GM12801 (cell line): Measurements from ENCODE around the gene MLF1.

Experiments
- CTCF ChIP-seq: IDR thresholded peaks from one replicate; pipeline ENCODE4 v1.5.1; 2011; ENCODE audit warnings: control low read depth; ENCODE audit not compliant: insufficient read length; ENCODE audit errors: extremely low read depth

The MLF1 gene

GRCh38 chr3:158565076-158565475, 5.9 kb upstream of the MLF1 start:
- no peak for TF ChIP-seq CTCF

DNA sequence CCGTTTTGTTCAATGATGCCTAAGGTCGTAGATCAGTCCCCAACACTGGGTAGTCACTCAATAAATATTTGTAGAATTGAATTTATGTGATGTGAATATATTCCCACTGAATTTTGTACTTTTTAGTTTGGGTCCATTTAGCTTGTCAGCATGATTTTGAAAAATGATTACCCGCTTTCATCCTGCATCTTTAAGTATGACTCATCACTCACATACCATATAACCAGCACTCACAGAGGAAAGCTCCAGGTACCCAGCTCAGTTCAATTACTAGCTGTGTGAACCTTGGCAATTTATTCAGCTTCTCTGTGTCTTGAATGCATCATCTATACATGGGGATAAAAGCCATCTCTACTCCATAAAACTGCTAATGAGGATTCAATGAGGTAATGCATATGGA, 2.2 kb upstream of the MLF1 start:
- TF ChIP-seq CTCF: no peak

DNA sequence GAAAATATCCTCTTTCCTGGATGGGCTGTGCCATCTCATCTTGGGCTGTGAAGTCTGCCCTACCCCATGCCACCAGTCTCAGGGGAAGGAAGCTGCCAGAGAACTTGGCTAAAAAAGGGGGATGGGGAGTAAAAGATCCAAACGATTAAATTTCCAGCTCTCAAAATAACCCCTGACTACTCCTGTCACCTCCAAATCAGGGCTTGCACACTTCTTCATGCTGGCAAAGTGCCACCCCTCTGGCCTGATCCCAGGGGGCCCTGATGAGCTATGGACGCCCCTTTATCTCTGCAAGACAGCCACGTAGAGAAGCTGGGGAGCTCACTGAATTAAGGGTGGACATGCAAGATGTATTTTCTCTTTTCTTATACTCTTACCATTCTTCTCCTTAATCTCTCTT, 1.2 kb upstream of the MLF1 start:
- TF ChIP-seq CTCF: no peak

DNA sequence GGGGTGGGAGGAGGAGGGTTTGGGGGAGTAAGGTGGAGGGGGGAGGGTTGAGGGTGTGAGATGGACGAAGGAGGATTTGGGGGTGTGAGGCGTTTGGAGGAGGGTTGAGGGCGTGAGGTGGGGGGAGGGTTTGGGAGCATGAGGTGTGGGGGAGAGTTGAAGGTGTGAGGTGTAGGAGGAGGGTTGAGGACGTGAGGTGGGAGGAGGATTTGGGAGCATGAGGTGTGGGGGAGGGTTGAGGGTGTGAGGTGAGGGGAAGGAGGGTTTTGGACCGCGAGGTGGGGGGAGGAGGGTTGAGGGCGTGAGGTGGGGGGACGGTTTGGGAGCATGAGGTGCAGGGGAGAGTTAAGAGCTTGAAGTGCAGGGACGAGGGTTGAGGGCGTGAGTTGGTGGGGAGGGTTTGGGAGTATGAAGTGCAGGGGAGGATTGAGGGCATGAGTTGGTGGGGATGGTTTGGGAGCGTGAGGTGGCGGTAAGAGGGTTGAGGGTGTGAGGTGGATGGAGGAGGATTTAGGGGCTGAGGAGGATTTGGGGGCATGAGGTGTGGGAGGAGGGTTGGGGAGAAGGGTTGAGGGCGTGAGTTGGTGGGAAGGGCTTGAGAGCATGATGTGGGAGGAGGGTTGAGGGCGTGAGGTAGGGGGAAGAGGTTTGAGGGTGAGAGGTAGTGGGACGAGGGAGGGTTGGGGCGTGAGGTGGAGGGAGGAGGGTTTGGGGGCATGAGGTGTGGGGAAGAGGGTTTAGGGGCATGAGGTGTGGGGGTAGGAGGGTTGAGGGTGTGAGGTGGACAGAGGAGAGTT, 1.2 kb downstream of the MLF1 start:
- TF ChIP-seq CTCF: no peak

- no peak for TF ChIP-seq CTCF
These were observed 1.7 kb downstream of the MLF1 start for GRCh38 chr3:158572766-158573060.

- no peak for TF ChIP-seq CTCF
These were observed 2.7 kb downstream of the MLF1 start for GRCh38 chr3:158573714-158574113.

DNA sequence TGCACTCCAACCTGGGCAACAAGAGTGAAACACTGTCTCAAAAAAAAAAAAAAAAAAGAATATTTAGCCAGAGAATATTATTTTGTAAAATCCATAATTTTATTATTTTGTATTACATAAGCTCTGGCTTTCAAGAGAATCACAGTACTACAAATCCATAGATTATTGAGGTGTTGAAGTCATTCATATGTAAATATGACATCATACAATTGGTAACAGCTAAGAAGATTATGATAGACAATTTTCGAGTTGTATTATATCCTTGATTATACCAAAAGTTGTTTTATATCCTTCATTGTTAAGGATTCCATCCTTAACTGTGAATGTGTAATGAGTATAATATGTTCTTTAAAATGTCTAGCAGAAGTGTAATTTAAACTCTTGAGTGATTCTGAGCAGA, 3.7 kb downstream of the MLF1 start:
- TF ChIP-seq CTCF: no peak
